Thyroid gland (tissue), 4 donors: ENCODE results near the gene SPON1.

Source experiments
- CTCF ChIP-seq, 6 experiments: fragments of 200-600 bp in 3 of 6; fragments of 450-650 bp in 3 of 6; sonication (generic) in 3 of 6; IDR thresholded peaks; one replicate each; pipeline ENCODE4 v1.5.1; 2016 to 2019; ENCODE audit warnings: antibody characterized with exemption in 6 of 6, mild to moderate bottlenecking in 2 of 6, inconsistent platforms in 1 of 6, moderate library complexity in 1 of 6
- POLR2A ChIP-seq, 2 donors: fragments of 450-650 bp; IDR thresholded peaks; one replicate each; pipeline ENCODE4 v1.6.1; 2017; ENCODE audit warnings: antibody characterized with exemption in 2 of 2, mild to moderate bottlenecking in 2 of 2, moderate library complexity in 1 of 2

- TF ChIP-seq POLR2A (IDR thresholded peaks at IDR 0.05) = no peak
- no peak for TF ChIP-seq CTCF (IDR thresholded peaks at IDR 0.05)
These were observed 297.4 kb downstream of the SPON1 start for GRCh38 chr11:14259878-14260277.
